AG08396 (cell line): Measurements from ENCODE around the gene GATA3.

Source experiments
- DNase-seq: peaks from one replicate; pipeline ENCODE4 v3.0.0; 2012; ENCODE audit warnings: low spot score, mixed read lengths

Gene GATA3

DNA sequence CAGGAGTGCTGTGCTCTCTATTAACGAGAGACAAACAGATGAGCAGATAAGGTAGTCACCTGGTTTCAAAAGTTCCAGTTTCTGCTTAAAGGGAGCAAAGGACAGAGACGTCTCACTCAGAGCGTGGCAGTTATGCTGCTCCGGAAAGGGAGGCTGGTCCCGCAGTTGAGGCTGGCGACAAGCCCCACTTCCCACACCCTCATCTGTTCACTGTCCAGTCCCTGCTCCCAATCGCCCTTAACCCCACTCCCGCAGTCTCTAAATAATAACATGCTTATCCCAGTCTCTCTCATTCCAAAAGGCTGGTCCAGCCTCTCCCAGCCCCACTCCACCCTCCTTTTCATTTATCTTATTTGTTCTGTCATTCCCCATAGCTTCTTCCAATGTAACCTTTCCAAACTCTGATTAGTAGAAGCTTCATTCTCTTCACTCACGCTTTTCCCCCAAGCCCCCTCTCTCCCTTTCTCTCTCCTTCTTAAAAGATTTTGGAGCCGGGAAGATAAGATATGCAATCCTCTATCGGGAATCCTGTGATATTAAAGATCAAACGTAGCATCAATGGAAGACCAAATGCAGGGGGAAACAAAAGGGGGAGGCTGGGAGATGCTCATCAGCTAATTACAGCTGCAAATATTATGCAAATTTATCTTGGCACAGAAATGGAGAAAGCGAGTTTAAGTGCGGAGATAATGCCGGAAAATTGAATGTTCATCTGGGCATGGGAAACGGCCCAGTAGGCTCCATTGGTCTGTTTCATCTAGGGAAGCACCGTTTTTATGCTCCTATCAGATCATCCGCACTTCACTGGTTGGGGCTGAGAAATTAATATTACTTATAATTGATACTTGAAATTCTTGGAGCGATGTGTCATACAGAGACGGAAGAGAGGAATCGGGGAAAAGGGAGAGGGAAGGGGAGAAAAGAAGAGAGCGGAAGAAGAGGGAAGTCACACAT lies 16.3 kb upstream of the GATA3 start:
- DNase-seq, result peak; percentile 8

DNA sequence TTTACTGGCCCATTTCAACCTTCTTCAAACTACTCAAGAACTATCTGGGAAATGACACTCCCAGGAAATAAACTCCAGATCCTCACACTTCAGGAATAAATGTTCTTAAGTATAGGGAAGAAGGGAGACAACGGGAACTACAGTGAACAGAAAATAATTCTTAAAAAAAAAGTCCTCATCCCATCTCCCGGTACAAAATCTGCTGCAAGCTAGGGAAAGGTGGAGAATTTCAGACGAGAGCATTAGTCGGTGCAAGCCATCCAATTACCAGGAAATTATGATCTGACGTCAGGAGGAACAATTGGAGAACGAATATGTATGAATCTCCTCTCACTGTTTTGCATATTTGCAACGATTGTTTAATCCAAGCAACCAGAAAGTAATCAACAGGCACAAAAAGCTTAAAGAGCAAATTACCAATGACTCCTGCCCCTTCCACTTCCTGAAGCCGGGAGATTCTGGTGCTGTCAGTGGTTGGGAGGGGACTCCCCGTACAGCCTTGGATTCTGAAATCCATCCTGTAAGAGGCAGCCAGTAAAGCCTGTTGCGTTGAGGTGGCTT lies 15.1 kb upstream of the GATA3 start:
- DNase-seq, result no peak

GRCh38 chr10:8040651-8041050 lies 13.8 kb upstream of the GATA3 start:
- no peak for DNase-seq

GRCh38 chr10:8041284-8041991 lies 13.1 kb upstream of the GATA3 start:
- DNase-seq, result no peak

DNA sequence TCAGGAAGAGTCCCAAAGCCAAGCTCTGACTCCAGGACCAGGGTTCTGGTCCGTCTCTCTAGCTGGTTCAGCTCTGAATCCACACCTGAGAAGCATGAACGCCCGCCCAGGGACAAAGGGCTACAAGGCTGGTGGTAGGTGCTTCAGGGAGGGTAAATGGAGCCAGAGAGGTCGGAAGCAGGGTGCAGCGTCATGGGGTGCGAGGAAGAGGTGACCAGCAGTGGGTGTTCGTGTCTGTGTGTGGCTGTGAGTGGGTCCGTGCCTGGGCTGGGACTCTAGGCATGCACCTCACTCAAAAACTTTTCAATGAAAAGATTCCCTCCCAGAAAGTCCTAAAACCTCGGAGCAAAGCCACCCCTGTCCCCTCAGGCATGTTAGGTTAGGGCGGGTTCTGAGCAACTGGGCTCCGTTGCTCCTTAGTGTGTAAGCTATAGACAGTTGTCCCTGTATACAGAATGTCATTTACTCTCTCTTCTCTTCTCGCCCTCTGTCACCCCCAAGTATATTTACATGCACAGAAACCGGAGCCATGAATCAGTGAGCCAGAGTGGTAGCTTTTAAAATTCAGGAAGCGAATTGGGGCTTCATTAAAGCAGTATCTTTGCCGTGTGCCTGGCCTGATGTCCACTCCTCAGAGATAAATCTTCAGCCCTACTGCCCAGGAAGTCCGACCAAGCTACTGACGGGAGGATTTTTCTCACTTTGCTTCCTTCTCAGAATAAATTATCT lies 12.3 kb upstream of the GATA3 start:
- no peak for DNase-seq

DNA sequence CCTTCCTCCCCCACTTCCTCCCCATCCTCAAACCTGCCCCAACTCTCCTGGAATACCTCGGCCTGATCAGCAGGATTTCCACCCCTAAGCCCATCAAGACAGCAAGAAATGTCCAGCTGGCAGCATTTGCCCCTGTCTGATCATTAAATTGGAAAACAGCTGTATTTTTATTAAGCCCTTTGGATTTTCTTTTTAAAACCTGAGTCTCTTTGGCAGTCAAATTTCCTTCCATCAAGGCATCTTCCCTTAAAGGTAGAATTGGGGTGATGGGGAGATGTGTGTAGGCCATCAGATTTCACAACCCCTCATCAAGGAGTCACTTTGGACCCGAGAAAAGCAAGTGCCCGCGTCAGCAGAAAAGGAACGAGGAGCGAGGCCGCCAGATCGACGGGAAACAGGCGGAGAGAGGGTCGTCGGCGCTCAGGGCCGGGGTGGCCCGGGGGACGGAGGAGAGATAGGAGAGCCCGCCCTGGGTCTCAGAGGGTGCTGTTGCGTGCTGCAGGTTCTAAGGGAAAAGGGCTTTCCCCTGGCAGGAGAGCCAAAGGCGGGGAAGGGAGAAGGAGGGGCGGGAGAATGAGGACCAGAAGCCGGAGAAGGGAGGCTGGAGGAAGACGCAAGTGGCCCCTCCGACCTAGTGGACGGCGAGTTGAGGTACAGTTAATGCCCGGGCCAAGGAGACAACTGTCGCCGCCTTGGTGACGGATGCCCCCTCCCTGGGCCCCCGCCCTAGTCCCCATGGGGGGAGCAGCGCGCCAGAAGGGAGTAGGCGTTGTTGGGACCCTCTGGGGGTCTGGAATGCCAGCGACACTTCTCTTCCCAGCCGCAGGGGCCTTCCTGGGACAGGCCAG lies 11.5 kb upstream of the GATA3 start:
- peak; percentile 12 for DNase-seq

GRCh38 chr10:8043569-8044306 lies 10.8 kb upstream of the GATA3 start:
- DNase-seq, result peak; percentile 12

DNA sequence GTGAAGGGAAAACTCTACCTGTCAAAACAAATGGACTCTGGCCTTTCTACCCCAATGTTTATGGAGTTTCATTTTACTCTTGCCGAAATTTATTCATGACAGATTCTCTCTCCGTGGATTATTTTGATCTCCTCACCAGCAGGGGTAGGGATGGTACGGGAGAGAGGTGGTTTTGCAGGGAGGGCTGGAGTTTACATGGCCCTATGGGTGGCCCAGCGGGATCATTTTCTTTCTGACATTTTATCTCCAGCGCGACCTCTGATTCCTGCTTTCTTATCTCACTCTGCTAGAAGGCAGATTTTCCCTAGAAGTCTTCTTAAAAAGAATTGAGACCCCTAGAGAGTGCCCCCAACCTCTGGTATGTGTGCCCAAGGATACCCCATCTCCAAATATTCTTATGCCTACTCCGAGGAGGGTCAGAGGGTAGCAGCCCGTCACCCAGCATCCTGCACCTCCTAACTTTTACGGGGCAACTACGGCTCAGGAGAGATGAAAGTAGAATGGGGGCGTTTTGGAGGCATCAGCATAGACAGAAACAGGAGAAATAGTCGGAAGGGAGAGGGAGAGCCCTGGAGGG lies 10.1 kb upstream of the GATA3 start:
- DNase-seq, result peak; percentile 21

GRCh38 chr10:8044908-8045725 lies 9.4 kb upstream of the GATA3 start:
- no peak for DNase-seq

- no peak for DNase-seq
These were observed 8.6 kb upstream of the GATA3 start for GRCh38 chr10:8045726-8046494.

- no peak for DNase-seq
These were observed 6.8 kb upstream of the GATA3 start for GRCh38 chr10:8047452-8048280.

GRCh38 chr10:8048281-8049008 lies 6.0 kb upstream of the GATA3 start:
- no peak for DNase-seq

GRCh38 chr10:8049045-8049864 lies 5.2 kb upstream of the GATA3 start:
- no peak for DNase-seq

- DNase-seq, result no peak
These were observed 4.5 kb upstream of the GATA3 start for GRCh38 chr10:8049865-8050555.

GRCh38 chr10:8050556-8051108 lies 3.9 kb upstream of the GATA3 start:
- DNase-seq, result no peak
